PC-9 (cell line): Measurements from ENCODE around the gene PGC. TPM values are rescaled to one million over a fixed set of nuclear protein-coding genes. Genes with fewer than 3 reads are reported as not detected.

ENCODE experiments used
- BruUV-seq: library from RNA; stranded (reverse); fragments of 400-500 nt; replicated peaks from 2 replicates; lab custom pipeline; 2021; lab: Mats Ljungman, UMichigan
- CTCF ChIA-PET: fragments of 300-600 bp; sonication (Branson Sonifier 250); formaldehyde crosslinking; loops from one replicate; lab custom pipeline; 2022; ENCODE audit warnings: antibody characterized with exemption; lab: Charles Lee
- POLR2A ChIA-PET: fragments of 300-600 bp; sonication (Branson Sonifier 250); formaldehyde crosslinking; loops from one replicate; lab custom pipeline; 2022; ENCODE audit warnings: antibody characterized with exemption; ENCODE audit not compliant: unreplicated experiment; lab: Charles Lee
- DNase-seq, 2 experiments: peaks; one replicate each; pipeline versions ENCODE4 v3.0.0 to v3.0.0-alpha.2; 2015 to 2022; ENCODE audit warnings: mixed read lengths in 1 of 2
- H2AFZ ChIP-seq: fragments of 200-600 bp; sonication (generic); 2 replicates; pipeline ENCODE4 v1.8.1; 2017; ENCODE audit warnings: antibody characterized with exemption
- H3F3A ChIP-seq: fragments of 200-600 bp; sonication (generic); 2 replicates; pipeline ENCODE4 v1.8.1; 2017; ENCODE audit warnings: antibody characterized with exemption, mild to moderate bottlenecking, low read depth; ENCODE audit not compliant: insufficient read depth
- H3K27ac ChIP-seq: fragments of 200-600 bp; sonication (generic); 2 replicates; pipeline ENCODE4 v1.6.1; 2016; ENCODE audit warnings: mixed run types
- H3K27me3 ChIP-seq: fragments of 200-600 bp; sonication (generic); 2 replicates; pipeline ENCODE4 v1.6.1; 2016; ENCODE audit warnings: low read depth, mixed run types; ENCODE audit not compliant: insufficient read depth
- H3K36me3 ChIP-seq: fragments of 200-600 bp; sonication (generic); 2 replicates; pipeline ENCODE4 v1.6.1; 2016; ENCODE audit warnings: low read depth, mixed run types
- H3K4me1 ChIP-seq: fragments of 200-600 bp; sonication (generic); replicated peaks from 2 replicates; pipeline ENCODE4 v1.6.1; 2016; ENCODE audit warnings: mixed run types; ENCODE audit not compliant: insufficient read depth
- H3K4me2 ChIP-seq: fragments of 200-600 bp; sonication (generic); 2 replicates; pipeline ENCODE4 v1.6.1; 2017; ENCODE audit warnings: mixed run types
- H3K4me3 ChIP-seq: fragments of 200-600 bp; sonication (generic); 2 replicates; pipeline ENCODE4 v1.6.1; 2016; ENCODE audit warnings: mixed run types
- H3K79me2 ChIP-seq: fragments of 200-600 bp; sonication (generic); 2 replicates; pipeline ENCODE4 v1.6.1; 2017; ENCODE audit warnings: low read depth, mixed run types
- H3K9me2 ChIP-seq: fragments of 200-600 bp; sonication (generic); 2 replicates; pipeline ENCODE4 v1.8.1; 2017; ENCODE audit warnings: mild to moderate bottlenecking; ENCODE audit not compliant: insufficient read depth
- H3K9me3 ChIP-seq: fragments of 200-600 bp; sonication (generic); 2 replicates; pipeline ENCODE4 v1.8.1; 2016; ENCODE audit warnings: low read depth; ENCODE audit not compliant: insufficient read depth
- H4K20me1 ChIP-seq: fragments of 200-600 bp; sonication (generic); 2 replicates; pipeline ENCODE4 v1.8.1; 2017; ENCODE audit not compliant: insufficient read depth
- EZH2 ChIP-seq: fragments of 200-600 bp; sonication (generic); IDR thresholded peaks from 2 replicates; pipeline ENCODE4 v1.8.0; 2017; ENCODE audit warnings: antibody characterized with exemption, low read depth
- intact Hi-C: fragments of 100-400 bp; cut with micrococcal nuclease; formaldehyde crosslinking; loops from one replicate; pipeline ENCODE4 v1.10.0; 2022; ENCODE audit not compliant: unreplicated experiment
- total RNA-seq: library from RNA; stranded (reverse); gene quantifications from 2 replicates; pipeline ENCODE4 v1.2.3, GENCODE V29; 2021
- TF ChIP-seq, protein P1 (sequence below): fragments of 200-600 bp; sonication (generic); conservative IDR thresholded peaks from 2 replicates; pipeline ENCODE4 v1.6.1; 2017; ENCODE audit warnings: mixed run types, antibody characterized with exemption, mild to moderate bottlenecking, moderate library complexity

PGC gene
- total RNA-seq, 1 experiment from 2014 or later, result not detected

DNA sequence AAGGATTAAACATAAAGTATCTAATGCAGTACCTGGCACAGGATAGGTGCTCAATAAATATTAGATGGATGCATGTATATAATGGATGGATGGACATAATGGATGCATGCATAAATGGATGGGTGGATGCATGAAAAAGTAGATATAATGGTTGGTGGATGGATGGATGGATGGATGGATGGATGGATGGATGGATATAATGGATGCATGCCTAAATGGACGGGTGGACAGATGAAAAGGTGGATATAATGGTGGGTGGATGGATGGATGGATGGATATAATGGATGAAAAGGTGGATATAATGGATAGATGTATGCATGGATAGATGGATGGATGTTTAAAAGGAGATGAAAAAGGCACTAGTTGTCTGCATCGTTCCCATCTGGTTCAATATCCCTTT is 37.8 kb downstream of the PGC start:
- no peaks in the 10 kb centered on the region for H3K27me3 ChIP-seq
- H3F3A ChIP-seq, result peaks cover 28% of the 10 kb centered on the region
- no peaks in the 10 kb centered on the region for H3K79me2 ChIP-seq
- no peak overlapping the region for H3K4me2 ChIP-seq
- DNase-seq, result no peak
- no peak overlapping the region for H3K4me3 ChIP-seq
- H3K9me3 ChIP-seq, result no peaks in the 10 kb centered on the region
- ChIA-PET CTCF (no interaction called here), POLR2A (no interaction called here)
- intact Hi-C loops, result no loop called here
- H2AFZ ChIP-seq, result no peak overlapping the region
- no TSS peak for BruUV-seq
- no peak overlapping the region for H3K27ac ChIP-seq
- no peaks in the 10 kb centered on the region for H3K36me3 ChIP-seq
- peaks cover 29% of the 10 kb centered on the region for H3K4me1 ChIP-seq
- H3K9me2 ChIP-seq, result no peaks in the 10 kb centered on the region; the same call in 1 of the 2 replicates
- TF ChIP-seq EZH2, result no peak
- TF ChIP-seq, protein P1, sequence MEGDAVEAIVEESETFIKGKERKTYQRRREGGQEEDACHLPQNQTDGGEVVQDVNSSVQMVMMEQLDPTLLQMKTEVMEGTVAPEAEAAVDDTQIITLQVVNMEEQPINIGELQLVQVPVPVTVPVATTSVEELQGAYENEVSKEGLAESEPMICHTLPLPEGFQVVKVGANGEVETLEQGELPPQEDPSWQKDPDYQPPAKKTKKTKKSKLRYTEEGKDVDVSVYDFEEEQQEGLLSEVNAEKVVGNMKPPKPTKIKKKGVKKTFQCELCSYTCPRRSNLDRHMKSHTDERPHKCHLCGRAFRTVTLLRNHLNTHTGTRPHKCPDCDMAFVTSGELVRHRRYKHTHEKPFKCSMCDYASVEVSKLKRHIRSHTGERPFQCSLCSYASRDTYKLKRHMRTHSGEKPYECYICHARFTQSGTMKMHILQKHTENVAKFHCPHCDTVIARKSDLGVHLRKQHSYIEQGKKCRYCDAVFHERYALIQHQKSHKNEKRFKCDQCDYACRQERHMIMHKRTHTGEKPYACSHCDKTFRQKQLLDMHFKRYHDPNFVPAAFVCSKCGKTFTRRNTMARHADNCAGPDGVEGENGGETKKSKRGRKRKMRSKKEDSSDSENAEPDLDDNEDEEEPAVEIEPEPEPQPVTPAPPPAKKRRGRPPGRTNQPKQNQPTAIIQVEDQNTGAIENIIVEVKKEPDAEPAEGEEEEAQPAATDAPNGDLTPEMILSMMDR, result no peak
- H4K20me1 ChIP-seq, result no peaks in the 10 kb centered on the region

- Histone ChIP-seq H2AFZ (no peak overlapping the region), H3K36me3 (no peaks in the 10 kb centered on the region), H3F3A (peaks cover 23% of the 10 kb centered on the region), H3K27ac (no peak overlapping the region), H3K9me3 (no peaks in the 10 kb centered on the region), H3K79me2 (no peaks in the 10 kb centered on the region), H4K20me1 (no peaks in the 10 kb centered on the region), H3K4me1 (peaks cover 23% of the 10 kb centered on the region), H3K4me3 (no peak overlapping the region), H3K27me3 (no peaks in the 10 kb centered on the region), H3K4me2 (no peak overlapping the region), H3K9me2 (no peaks in the 10 kb centered on the region; the same call in 1 of the 2 replicates)
- CTCF ChIA-PET, result no interaction called here
- POLR2A ChIA-PET, result no interaction called here
- no TSS peak for BruUV-seq
- no peak for TF ChIP-seq EZH2
- TF ChIP-seq, protein P1, result no peak
- intact Hi-C loops, result no loop called here
- DNase-seq, result no peak
Observed at GRCh38 chr6:41708856-41709255, 38.3 kb downstream of the PGC start.

GRCh38 chr6:41707565-41708200 is 39.5 kb downstream of the PGC start:
- intact Hi-C loops, result no loop called here
- H3F3A ChIP-seq, result peaks cover 11% of the 10 kb centered on the region; the same call in 1 of the 2 replicates
- no peak for DNase-seq
- no peaks in the 10 kb centered on the region for H3K36me3 ChIP-seq
- H4K20me1 ChIP-seq, result no peaks in the 10 kb centered on the region
- BruUV-seq, result no TSS peak
- POLR2A ChIA-PET, result no interaction called here
- H3K79me2 ChIP-seq, result no peaks in the 10 kb centered on the region
- H2AFZ ChIP-seq, result no peak overlapping the region
- H3K27ac ChIP-seq, result no peak overlapping the region
- H3K9me2 ChIP-seq, result no peaks in the 10 kb centered on the region; the same call in 1 of the 2 replicates
- CTCF ChIA-PET, result no interaction called here
- H3K4me1 ChIP-seq, result peaks cover 12% of the 10 kb centered on the region
- TF ChIP-seq EZH2, result no peak
- TF ChIP-seq, protein P1, result no peak
- no peak overlapping the region for H3K4me3 ChIP-seq
- H3K27me3 ChIP-seq, result no peaks in the 10 kb centered on the region
- H3K9me3 ChIP-seq, result no peaks in the 10 kb centered on the region
- H3K4me2 ChIP-seq, result no peak overlapping the region
